GM12865 (cell line): Measurements from ENCODE around the gene CALHM4.

Source experiments
- DNase-seq: peaks from one replicate; pipeline ENCODE4 v3.0.0; 2010; ENCODE audit warnings: low read depth
- H3K4me3 ChIP-seq: 2 replicates; pipeline ENCODE4 v1.5.1; 2011; ENCODE audit warnings: mild to moderate bottlenecking, low read depth, low read length, control low read depth
- TF ChIP-seq, protein P1 (sequence below): IDR thresholded peaks from 2 replicates; pipeline ENCODE4 v1.5.1; 2011; ENCODE audit warnings: low read length, control low read depth, low read depth, inconsistent platforms; ENCODE audit not compliant: insufficient read depth; ENCODE audit errors: missing control alignments

CALHM4 gene

DNA sequence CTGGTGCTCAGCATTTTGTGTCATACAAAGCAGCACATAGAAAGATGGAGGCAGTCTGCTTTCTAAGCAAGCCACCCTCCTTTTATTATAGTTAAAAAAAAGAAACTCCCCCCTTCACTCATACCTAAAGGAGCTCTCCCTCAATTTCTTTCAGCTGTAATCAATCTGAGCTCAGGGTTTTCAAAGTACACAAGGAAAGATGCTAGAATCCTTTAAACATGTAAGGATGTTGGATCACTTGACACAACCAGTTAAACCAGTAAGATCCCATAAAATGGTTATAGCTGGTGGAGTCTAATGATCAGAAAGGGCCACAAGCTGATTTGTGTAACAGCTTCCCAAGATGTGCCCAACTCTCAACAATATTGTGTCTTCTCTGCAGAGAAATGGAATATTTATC lies at the start of gene CALHM4:
TSS of gene CALHM4 (plus strand) at position 301 of the 400 bp plus-strand sequence. CDS start at position 344, 43 bp downstream.
- no peak for DNase-seq
- TF ChIP-seq, protein P1, sequence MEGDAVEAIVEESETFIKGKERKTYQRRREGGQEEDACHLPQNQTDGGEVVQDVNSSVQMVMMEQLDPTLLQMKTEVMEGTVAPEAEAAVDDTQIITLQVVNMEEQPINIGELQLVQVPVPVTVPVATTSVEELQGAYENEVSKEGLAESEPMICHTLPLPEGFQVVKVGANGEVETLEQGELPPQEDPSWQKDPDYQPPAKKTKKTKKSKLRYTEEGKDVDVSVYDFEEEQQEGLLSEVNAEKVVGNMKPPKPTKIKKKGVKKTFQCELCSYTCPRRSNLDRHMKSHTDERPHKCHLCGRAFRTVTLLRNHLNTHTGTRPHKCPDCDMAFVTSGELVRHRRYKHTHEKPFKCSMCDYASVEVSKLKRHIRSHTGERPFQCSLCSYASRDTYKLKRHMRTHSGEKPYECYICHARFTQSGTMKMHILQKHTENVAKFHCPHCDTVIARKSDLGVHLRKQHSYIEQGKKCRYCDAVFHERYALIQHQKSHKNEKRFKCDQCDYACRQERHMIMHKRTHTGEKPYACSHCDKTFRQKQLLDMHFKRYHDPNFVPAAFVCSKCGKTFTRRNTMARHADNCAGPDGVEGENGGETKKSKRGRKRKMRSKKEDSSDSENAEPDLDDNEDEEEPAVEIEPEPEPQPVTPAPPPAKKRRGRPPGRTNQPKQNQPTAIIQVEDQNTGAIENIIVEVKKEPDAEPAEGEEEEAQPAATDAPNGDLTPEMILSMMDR, result no peak
- H3K4me3 ChIP-seq, result no peak within 1 kb of the TSS

DNA sequence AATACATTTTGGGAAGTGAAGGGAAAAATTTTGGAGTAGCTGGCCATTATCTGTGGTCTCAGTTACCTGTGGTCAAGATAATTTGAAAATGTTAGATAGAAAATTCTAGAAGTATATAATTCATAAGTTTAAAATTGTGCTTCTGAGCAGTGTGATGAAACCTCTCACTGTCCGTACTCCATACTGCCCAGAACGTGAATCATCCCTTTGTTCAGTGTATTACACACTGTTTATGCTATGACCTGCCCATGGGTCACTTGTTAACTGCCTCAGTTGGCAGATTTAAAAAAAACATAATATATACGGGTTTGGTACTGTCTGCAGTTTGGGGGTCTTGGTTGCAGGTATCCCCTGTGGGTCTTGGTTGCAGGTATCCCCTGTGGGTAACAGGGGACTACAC lies 46.2 kb upstream of the CALHM4 start:
- TF ChIP-seq, protein P1, result no peak
- DNase-seq, result no peak
- H3K4me3 ChIP-seq, result no peak overlapping the region

DNA sequence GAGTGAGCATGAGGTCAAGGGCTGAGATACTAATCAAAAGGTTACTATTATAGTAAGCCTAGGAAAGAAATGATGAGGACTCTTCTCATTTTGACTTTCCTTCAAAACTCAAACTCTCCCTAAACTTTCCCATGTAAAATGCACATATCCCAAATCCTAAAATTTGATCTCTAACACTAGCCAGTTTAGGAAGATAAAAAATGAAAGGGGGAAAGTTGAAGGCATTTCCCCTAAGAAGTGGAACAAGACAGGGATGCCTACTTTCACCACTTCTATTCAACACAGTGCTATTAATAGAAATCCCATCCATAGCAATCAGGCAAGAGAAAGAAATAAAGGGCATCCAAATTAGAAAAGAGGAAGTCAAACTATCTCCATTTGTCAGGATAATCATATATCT lies 45.0 kb upstream of the CALHM4 start:
- TF ChIP-seq, protein P1, result no peak
- no peak overlapping the region for H3K4me3 ChIP-seq
- DNase-seq, result no peak

GRCh38 chr6:116511424-116512110 lies 42.0 kb upstream of the CALHM4 start, which contains the start of gene CALHM5:
Gene CALHM5, plus strand, starts transcription at chr6:116511639. Its CDS starts 58 bp downstream, at chr6:116511697.
- TF ChIP-seq, protein P1, result no peak
- H3K4me3 ChIP-seq, result no peak within 1 kb of the TSS
- DNase-seq, result no peak

DNA sequence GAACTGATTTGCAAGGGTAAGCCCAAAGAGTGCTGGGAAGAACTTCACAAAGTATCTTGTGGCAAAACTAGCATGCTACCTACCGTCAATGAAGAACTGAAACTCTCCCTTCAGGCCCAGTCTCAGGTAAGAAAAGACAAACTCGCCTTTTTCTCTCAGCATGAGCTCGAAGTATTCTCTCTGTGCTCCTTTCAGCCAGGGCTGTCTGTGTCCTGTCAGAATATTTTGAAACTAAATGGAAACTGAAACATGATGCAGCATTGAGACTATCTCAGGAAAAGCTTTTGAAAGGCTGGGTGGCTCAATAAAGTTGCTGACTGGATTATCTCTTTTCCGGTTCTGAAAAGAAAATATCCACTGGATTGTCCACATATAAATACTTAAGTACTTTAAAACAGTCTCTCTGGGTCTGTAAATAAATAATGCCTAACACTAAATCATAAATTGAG lies 41.4 kb upstream of the CALHM4 start:
- H3K4me3 ChIP-seq, result no peak overlapping the region
- DNase-seq, result peak; percentile 38
- TF ChIP-seq, protein P1, result no peak

- H3K4me3 ChIP-seq, result no peak overlapping the region
- DNase-seq, result no peak
- TF ChIP-seq, protein P1, result no peak
Observed at GRCh38 chr6:116512734-116513133, 40.8 kb upstream of the CALHM4 start.
